A549 (cell line): ENCODE measurements around the gene MMP25. TPM values are rescaled to one million over a fixed set of nuclear protein-coding genes. Genes with fewer than 3 reads are reported as not detected.

Experiments
- ATAC-seq, 2 experiments: fragments of 200-7000 bp in 1 of 2; fragments of >200 bp in 1 of 2; cut with Nextera tagmentation in 1 of 2; cut with Tn5 transposase in 1 of 2; 3 replicates each; pipeline versions ENCODE4 v1.8.0 to v1.9.1; 2018 to 2020; ENCODE audit warnings: mild to moderate bottlenecking in 1 of 2, moderate library complexity in 1 of 2
- CTCF ChIA-PET: fragments of 300-600 bp; sonication (Branson Sonifier 250); formaldehyde crosslinking; extraction: SDS; loops from one replicate; lab custom pipeline; 2021; ENCODE audit warnings: antibody characterized with exemption, inconsistent platforms; lab: Yijun Ruan, JAX
- POLR2A ChIA-PET: fragments of 350-600 bp; formaldehyde crosslinking; extraction: SDS; loops from one replicate; lab custom pipeline; 2021; ENCODE audit warnings: antibody characterized with exemption, inconsistent platforms; lab: Yijun Ruan, JAX
- DNase-seq, 2 experiments: peaks; one replicate each; pipeline versions ENCODE4 v3.0.0 to v3.0.0-alpha.2; 2011 to 2016; ENCODE audit warnings: low read depth in 1 of 2, low spot score in 1 of 2
- FAIRE-seq: peaks from 2 replicates; lab custom pipeline; 2011; peaks lifted over from hg19 to GRCh38; lab: Jason Lieb, UNC
- H3K27ac ChIP-seq, 2 experiments: fragments of >200 bp; sonication (Bioruptor Twin); formaldehyde crosslinking; 3 replicates each; pipeline ENCODE4 v1.5.1; 2016 to 2017
- H3K4me1 ChIP-seq: fragments of >200 bp; sonication (Bioruptor Twin); formaldehyde crosslinking; 3 replicates; pipeline ENCODE4 v1.6.1; 2016
- H3K4me2 ChIP-seq: fragments of >200 bp; sonication (Bioruptor Twin); formaldehyde crosslinking; 3 replicates; pipeline ENCODE4 v1.6.1; 2016
- H3K4me3 ChIP-seq: fragments of >200 bp; sonication (Bioruptor Twin); formaldehyde crosslinking; 3 replicates; pipeline ENCODE4 v1.5.1; 2016
- H3K9me3 ChIP-seq: fragments of >200 bp; sonication (Bioruptor Twin); formaldehyde crosslinking; 3 replicates; pipeline ENCODE4 v1.6.1; 2016
- BHLHE40 ChIP-seq: IDR thresholded peaks from 2 replicates; pipeline ENCODE4 v1.6.1; 2012; ENCODE audit warnings: low read depth, low read length, inconsistent platforms
- CBX8 ChIP-seq: fragments of 200-600 bp; sonication (generic); IDR thresholded peaks from 2 replicates; pipeline ENCODE4 v1.6.1; 2016
- CEBPB ChIP-seq, 2 experiments: fragments of >200 bp in 1 of 2; sonication (Bioruptor Twin) in 1 of 2; formaldehyde crosslinking in 1 of 2; IDR thresholded peaks; 2 replicates each; pipeline ENCODE4 v1.6.1; 2012 to 2016
- ESRRA ChIP-seq: fragments of 150-350 bp; IDR thresholded peaks from 2 replicates; pipeline ENCODE4 v1.6.1; 2014; ENCODE audit warnings: mild to moderate bottlenecking, low read length, borderline replicate concordance
- FOSB ChIP-seq: fragments of 250-450 bp; sonication (Bioruptor Pico); IDR thresholded peaks from 2 replicates; pipeline ENCODE4 v1.5.0; 2020; ENCODE audit warnings: mild to moderate bottlenecking, moderate library complexity
- HDAC2 ChIP-seq: fragments of 200-600 bp; sonication (generic); IDR thresholded peaks from 2 replicates; pipeline ENCODE4 v1.6.1; 2016
- HEYL ChIP-seq: fragments of 250-450 bp; sonication (Bioruptor Pico); IDR thresholded peaks from 2 replicates; pipeline ENCODE4 v1.8.0; 2021; ENCODE audit warnings: mild to moderate bottlenecking, moderate library complexity
- HOXB13 ChIP-seq: fragments of 250-450 bp; sonication (Bioruptor Pico); IDR thresholded peaks from 2 replicates; pipeline ENCODE4 v1.5.0; 2020; ENCODE audit warnings: low read depth, mild to moderate bottlenecking, moderate library complexity
- KDM1A ChIP-seq: fragments of 200-600 bp; sonication (generic); IDR thresholded peaks from 2 replicates; pipeline ENCODE4 v1.6.1; 2016; ENCODE audit warnings: low read depth, mild to moderate bottlenecking
- MAFK ChIP-seq: fragments of 450-650 bp; IDR thresholded peaks from 2 replicates; pipeline ENCODE4 v1.6.1; 2014; ENCODE audit not compliant: partially characterized antibody
- NR3C1 ChIP-seq: fragments of >200 bp; sonication (Bioruptor Twin); formaldehyde crosslinking; IDR thresholded peaks from 3 replicates; pipeline ENCODE4 v1.6.1; 2017
- PHF8 ChIP-seq: fragments of 200-600 bp; sonication (generic); IDR thresholded peaks from 2 replicates; pipeline ENCODE4 v1.6.1; 2016; ENCODE audit warnings: low read depth, mild to moderate bottlenecking, antibody characterized with exemption, moderate library complexity, borderline replicate concordance
- RAD21 ChIP-seq, 2 experiments: fragments of >200 bp in 1 of 2; sonication (Bioruptor Twin) in 1 of 2; formaldehyde crosslinking in 1 of 2; IDR thresholded peaks in 1 of 2; conservative IDR thresholded peaks in 1 of 2; 2 replicates in 1 of 2; 3 replicates in 1 of 2; pipeline ENCODE4 v1.6.1; 2012 to 2018; ENCODE audit warnings: inconsistent platforms in 1 of 2
- RFX5 ChIP-seq: fragments of 450-650 bp; IDR thresholded peaks from 2 replicates; pipeline ENCODE4 v1.7.1; 2014; ENCODE audit warnings: antibody characterized with exemption, mild to moderate bottlenecking, moderate library complexity
- RNF2 ChIP-seq: fragments of 200-600 bp; sonication (generic); IDR thresholded peaks from 2 replicates; pipeline ENCODE4 v1.6.1; 2016; ENCODE audit warnings: low read depth, mild to moderate bottlenecking, antibody characterized with exemption, moderate library complexity, borderline replicate concordance
- SREBF2 ChIP-seq: fragments of 450-650 bp; IDR thresholded peaks from 2 replicates; pipeline ENCODE4 v1.6.1; 2014; ENCODE audit warnings: mild to moderate bottlenecking, moderate library complexity
- TFCP2L1 ChIP-seq: fragments of 250-450 bp; sonication (Bioruptor Pico); IDR thresholded peaks from 2 replicates; pipeline ENCODE4 v1.5.0; 2021; ENCODE audit warnings: mild to moderate bottlenecking
- TP53 ChIP-seq: fragments of 250-450 bp; sonication (Bioruptor Pico); IDR thresholded peaks from 2 replicates; pipeline ENCODE4 v1.5.0; 2021; ENCODE audit warnings: mild to moderate bottlenecking, moderate library complexity
- ZNF302 ChIP-seq: fragments of 250-450 bp; sonication (Bioruptor Pico); IDR thresholded peaks from 2 replicates; pipeline ENCODE4 v1.9.0; 2021; ENCODE audit warnings: inconsistent platforms, mild to moderate bottlenecking, moderate library complexity
- ZSCAN20 ChIP-seq: fragments of 250-450 bp; sonication (Bioruptor Pico); IDR thresholded peaks from 2 replicates; pipeline ENCODE4 v1.8.0; 2022; ENCODE audit warnings: mild to moderate bottlenecking, moderate library complexity
- WGBS: methylation state at CpG from one replicate; pipeline ENCODE4 v1.1.6; 2017; ENCODE audit errors: missing lambda C conversion rate; 5-methylcytosine and 5-hydroxymethylcytosine counted together
- polyA plus RNA-seq, 4 experiments: library from polyadenylated mRNA; depleted of rRNA in 3 of 4; stranded (reverse); fragments of >200 nt; fragmentation: RNase III in 1 of 4; extraction: RNeasy Plus Mini Kit Qiagen cat#74134 plus additional on column Dnase treatment in 1 of 4; gene quantifications; 2 replicates in 3 of 4; 3 replicates in 1 of 4; pipeline ENCODE4 v1.2.3, GENCODE V29; 2011 to 2017
- TF ChIP-seq, protein P1 (sequence below): fragments of 150-350 bp; IDR thresholded peaks from 2 replicates; pipeline ENCODE4 v1.6.1; 2014; ENCODE audit warnings: low read depth, mild to moderate bottlenecking, low read length
- TF ChIP-seq, protein P2 (sequence below): fragments of >200 bp; sonication (Bioruptor Twin); formaldehyde crosslinking; IDR thresholded peaks from 3 replicates; pipeline ENCODE4 v1.5.1; 2016
- TF ChIP-seq, protein P3 (sequence below): fragments of 450-650 bp; IDR thresholded peaks from 2 replicates; pipeline ENCODE4 v1.6.1; 2014; ENCODE audit warnings: antibody characterized with exemption
- TF ChIP-seq, protein P4 (sequence below): IDR thresholded peaks from 2 replicates; pipeline ENCODE4 v1.6.1; 2012
- TF ChIP-seq, protein P5 (sequence below): fragments of 200-600 bp; sonication (generic); IDR thresholded peaks from 2 replicates; pipeline ENCODE4 v1.6.1; 2016; ENCODE audit warnings: antibody characterized with exemption, mild to moderate bottlenecking, moderate library complexity

MMP25 gene
- polyA plus RNA-seq, 2 of the 4 experiments (the other 2 are of a cell fraction), result 0.04 to 0.31 TPM

DNA sequence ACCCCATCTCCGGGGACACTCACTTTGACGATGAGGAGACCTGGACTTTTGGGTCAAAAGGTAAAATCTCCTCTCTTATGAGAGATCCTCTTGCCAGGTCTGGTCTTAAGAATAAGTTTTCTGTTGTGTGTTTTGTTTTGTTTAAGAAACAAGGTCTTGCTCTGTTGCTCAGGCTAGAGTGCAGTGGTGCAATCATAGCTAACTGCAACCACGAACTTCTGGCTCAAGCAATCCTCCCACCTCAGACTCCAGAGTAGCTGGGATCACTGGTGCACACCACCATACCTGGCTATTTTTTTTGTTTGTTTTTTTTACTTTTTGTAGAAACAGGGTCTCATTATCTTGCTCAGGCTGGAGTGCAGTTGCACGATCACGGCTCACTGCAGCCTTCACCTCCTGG lies 4.1 kb downstream of the MMP25 start:
- no peak for DNase-seq
- ATAC-seq, result no peak
- FAIRE-seq, result no peak
- H3K4me3 ChIP-seq, result no peak overlapping the region
- H3K27ac ChIP-seq, result no peak overlapping the region
- H3K9me3 ChIP-seq, result no peaks in the 10 kb centered on the region
- 84% methylated on average over 5 of the region's 5 CpGs for WGBS
- H3K4me2 ChIP-seq, result no peak overlapping the region
- POLR2A ChIA-PET, result interaction anchor here (1.2 kb wide), 1 partner anchor 8 kb away, joined by 3 read pairs; no protein-coding TSS in a partner anchor
- TF ChIP-seq RNF2 (no peak), ESRRA (no peak), KDM1A (no peak), ZNF302 (no peak), SREBF2 (no peak), MAFK (no peak), RFX5 (no peak), TFCP2L1 (CRISPR knock-in tag) (no peak), ZSCAN20 (no peak), CEBPB (IDR thresholded peaks at IDR 0.05) (no peak), FOSB (CRISPR knock-in tag) (no peak), HDAC2 (no peak), HOXB13 (CRISPR knock-in tag) (no peak), TP53 (CRISPR knock-in tag) (no peak), RAD21 (conservative IDR thresholded peaks at IDR 0.05 in 1 of 2, IDR thresholded peaks at IDR 0.05 in 1 of 2) (no peak)
- TF ChIP-seq, protein P1, sequence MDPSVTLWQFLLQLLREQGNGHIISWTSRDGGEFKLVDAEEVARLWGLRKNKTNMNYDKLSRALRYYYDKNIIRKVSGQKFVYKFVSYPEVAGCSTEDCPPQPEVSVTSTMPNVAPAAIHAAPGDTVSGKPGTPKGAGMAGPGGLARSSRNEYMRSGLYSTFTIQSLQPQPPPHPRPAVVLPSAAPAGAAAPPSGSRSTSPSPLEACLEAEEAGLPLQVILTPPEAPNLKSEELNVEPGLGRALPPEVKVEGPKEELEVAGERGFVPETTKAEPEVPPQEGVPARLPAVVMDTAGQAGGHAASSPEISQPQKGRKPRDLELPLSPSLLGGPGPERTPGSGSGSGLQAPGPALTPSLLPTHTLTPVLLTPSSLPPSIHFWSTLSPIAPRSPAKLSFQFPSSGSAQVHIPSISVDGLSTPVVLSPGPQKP, result no peak
- TF ChIP-seq, protein P2, sequence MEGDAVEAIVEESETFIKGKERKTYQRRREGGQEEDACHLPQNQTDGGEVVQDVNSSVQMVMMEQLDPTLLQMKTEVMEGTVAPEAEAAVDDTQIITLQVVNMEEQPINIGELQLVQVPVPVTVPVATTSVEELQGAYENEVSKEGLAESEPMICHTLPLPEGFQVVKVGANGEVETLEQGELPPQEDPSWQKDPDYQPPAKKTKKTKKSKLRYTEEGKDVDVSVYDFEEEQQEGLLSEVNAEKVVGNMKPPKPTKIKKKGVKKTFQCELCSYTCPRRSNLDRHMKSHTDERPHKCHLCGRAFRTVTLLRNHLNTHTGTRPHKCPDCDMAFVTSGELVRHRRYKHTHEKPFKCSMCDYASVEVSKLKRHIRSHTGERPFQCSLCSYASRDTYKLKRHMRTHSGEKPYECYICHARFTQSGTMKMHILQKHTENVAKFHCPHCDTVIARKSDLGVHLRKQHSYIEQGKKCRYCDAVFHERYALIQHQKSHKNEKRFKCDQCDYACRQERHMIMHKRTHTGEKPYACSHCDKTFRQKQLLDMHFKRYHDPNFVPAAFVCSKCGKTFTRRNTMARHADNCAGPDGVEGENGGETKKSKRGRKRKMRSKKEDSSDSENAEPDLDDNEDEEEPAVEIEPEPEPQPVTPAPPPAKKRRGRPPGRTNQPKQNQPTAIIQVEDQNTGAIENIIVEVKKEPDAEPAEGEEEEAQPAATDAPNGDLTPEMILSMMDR, result no peak
- TF ChIP-seq, protein P3, sequence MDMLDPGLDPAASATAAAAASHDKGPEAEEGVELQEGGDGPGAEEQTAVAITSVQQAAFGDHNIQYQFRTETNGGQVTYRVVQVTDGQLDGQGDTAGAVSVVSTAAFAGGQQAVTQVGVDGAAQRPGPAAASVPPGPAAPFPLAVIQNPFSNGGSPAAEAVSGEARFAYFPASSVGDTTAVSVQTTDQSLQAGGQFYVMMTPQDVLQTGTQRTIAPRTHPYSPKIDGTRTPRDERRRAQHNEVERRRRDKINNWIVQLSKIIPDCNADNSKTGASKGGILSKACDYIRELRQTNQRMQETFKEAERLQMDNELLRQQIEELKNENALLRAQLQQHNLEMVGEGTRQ, result no peak
- TF ChIP-seq, protein P4, sequence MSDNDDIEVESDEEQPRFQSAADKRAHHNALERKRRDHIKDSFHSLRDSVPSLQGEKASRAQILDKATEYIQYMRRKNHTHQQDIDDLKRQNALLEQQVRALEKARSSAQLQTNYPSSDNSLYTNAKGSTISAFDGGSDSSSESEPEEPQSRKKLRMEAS, result no peak
- CTCF ChIA-PET, result interaction anchor here (0.5 to 6.2 kb wide), 8 partner anchors 8 to 81 kb away, joined by 3 to 104 read pairs (median 4); no protein-coding TSS in a partner anchor
- peaks cover 3% of the 10 kb centered on the region; the same call in 1 of the 3 replicates for H3K4me1 ChIP-seq

DNA sequence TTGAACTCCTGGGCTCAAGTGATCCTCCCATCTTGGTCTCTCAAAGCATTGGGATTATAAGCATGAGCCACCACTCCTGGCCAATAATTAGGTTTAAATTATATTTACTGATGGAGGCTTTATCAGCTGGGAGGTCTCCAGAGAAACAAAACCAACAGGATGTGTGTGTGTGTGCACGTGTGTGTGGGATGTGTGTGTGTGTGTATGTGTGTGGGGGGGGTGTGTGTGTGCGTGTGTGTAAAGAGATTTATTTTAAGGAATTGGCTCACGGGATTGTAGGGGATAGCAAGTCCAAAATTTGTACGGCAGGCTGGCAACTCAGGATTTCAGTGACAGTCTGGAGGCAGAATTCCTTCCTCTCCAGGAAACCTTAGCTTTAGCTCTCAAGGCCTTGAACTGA lies 4.6 kb downstream of the MMP25 start:
- Histone ChIP-seq H3K4me3 (no peak overlapping the region), H3K9me3 (no peaks in the 10 kb centered on the region), H3K4me1 (peaks cover 3% of the 10 kb centered on the region; the same call in 1 of the 3 replicates), H3K27ac (no peak overlapping the region), H3K4me2 (no peak overlapping the region)
- ATAC-seq, result no peak
- TF ChIP-seq CBX8 (no peak), NR3C1 (no peak), RNF2 (no peak), RFX5 (no peak), PHF8 (no peak), BHLHE40 (no peak), HEYL (no peak), CEBPB (IDR thresholded peaks at IDR 0.05) (no peak)
- TF ChIP-seq, protein P5, sequence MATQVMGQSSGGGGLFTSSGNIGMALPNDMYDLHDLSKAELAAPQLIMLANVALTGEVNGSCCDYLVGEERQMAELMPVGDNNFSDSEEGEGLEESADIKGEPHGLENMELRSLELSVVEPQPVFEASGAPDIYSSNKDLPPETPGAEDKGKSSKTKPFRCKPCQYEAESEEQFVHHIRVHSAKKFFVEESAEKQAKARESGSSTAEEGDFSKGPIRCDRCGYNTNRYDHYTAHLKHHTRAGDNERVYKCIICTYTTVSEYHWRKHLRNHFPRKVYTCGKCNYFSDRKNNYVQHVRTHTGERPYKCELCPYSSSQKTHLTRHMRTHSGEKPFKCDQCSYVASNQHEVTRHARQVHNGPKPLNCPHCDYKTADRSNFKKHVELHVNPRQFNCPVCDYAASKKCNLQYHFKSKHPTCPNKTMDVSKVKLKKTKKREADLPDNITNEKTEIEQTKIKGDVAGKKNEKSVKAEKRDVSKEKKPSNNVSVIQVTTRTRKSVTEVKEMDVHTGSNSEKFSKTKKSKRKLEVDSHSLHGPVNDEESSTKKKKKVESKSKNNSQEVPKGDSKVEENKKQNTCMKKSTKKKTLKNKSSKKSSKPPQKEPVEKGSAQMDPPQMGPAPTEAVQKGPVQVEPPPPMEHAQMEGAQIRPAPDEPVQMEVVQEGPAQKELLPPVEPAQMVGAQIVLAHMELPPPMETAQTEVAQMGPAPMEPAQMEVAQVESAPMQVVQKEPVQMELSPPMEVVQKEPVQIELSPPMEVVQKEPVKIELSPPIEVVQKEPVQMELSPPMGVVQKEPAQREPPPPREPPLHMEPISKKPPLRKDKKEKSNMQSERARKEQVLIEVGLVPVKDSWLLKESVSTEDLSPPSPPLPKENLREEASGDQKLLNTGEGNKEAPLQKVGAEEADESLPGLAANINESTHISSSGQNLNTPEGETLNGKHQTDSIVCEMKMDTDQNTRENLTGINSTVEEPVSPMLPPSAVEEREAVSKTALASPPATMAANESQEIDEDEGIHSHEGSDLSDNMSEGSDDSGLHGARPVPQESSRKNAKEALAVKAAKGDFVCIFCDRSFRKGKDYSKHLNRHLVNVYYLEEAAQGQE, result no peak
- TF ChIP-seq, protein P1, result no peak
- CTCF ChIA-PET, result interaction anchor here (0.5 to 6.2 kb wide), 8 partner anchors 8 to 80 kb away, joined by 3 to 104 read pairs (median 4); no protein-coding TSS in a partner anchor
- no peak for FAIRE-seq
- POLR2A ChIA-PET, result no interaction called here
- DNase-seq, result no peak
- 82% methylated on average over 4 of the region's 4 CpGs for WGBS
